ENCODE results near the gene SPHKAP. TPM values are rescaled to one million over a fixed set of nuclear protein-coding genes. Genes with fewer than 3 reads are reported as not detected.
A peak's percentile ranks its signal among the peaks of the same experiment; 100 is the strongest.

The SPHKAP gene
- total RNA-seq, 1 donor, result not detected

DNA sequence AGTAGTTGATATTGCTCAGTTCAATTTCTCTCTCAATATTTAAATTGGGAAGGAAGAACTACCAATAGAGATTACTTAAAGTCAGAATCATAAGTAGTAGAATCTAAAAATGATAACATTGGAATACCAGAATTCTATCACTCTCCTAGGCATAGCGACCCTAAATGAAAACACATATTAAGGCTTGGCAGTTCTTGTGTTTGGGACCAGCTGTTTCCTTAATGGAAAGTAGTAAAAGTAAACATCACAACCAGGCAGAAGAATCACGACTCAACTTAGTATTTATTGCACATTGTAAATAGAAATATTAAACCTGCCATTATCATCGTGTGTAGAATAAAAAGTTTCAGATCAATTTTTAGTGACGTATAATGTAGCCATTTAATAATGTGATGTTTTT lies 117.5 kb downstream of the SPHKAP start:
- H3K4me3 ChIP-seq (ENCODE audit: low read depth, low read length), result no peak overlapping the region
- TF ChIP-seq CTCF (IDR thresholded peaks at IDR 0.05; ENCODE audit: insufficient read depth, low read depth, low read length), result no peak
- no peak for DNase-seq (ENCODE audit: low read depth)

DNA sequence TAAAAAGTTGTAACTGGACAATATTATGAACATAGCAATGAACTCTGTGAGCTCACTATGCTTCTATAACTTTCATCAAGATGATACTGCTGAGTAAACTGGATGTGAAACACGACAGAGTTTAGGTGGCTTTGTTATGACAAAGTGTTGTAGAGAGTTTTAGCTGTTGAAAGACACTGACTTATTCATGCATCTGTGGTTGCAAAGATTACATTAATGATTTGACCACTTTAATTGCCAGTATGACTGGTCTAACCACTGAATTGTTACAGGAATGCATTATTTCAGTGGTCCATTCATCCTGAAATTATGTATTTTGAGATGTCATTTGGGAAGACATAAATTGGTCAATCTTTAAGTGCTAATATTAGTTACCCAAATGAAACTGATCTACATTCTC lies 117.9 kb downstream of the SPHKAP start:
- DNase-seq (ENCODE audit: low read depth), result no peak
- no peak for TF ChIP-seq CTCF (IDR thresholded peaks at IDR 0.05; ENCODE audit: insufficient read depth, low read depth, low read length)
- H3K4me3 ChIP-seq (ENCODE audit: low read depth, low read length), result no peak overlapping the region

- no peak overlapping the region for H3K4me3 ChIP-seq (ENCODE audit: low read depth, low read length)
- no peak for DNase-seq (ENCODE audit: low read depth)
- no peak for TF ChIP-seq CTCF (IDR thresholded peaks at IDR 0.05; ENCODE audit: insufficient read depth, low read depth, low read length)
Measured at GRCh38 chr2:228059735-228060134, 121.8 kb downstream of the SPHKAP start.

DNA sequence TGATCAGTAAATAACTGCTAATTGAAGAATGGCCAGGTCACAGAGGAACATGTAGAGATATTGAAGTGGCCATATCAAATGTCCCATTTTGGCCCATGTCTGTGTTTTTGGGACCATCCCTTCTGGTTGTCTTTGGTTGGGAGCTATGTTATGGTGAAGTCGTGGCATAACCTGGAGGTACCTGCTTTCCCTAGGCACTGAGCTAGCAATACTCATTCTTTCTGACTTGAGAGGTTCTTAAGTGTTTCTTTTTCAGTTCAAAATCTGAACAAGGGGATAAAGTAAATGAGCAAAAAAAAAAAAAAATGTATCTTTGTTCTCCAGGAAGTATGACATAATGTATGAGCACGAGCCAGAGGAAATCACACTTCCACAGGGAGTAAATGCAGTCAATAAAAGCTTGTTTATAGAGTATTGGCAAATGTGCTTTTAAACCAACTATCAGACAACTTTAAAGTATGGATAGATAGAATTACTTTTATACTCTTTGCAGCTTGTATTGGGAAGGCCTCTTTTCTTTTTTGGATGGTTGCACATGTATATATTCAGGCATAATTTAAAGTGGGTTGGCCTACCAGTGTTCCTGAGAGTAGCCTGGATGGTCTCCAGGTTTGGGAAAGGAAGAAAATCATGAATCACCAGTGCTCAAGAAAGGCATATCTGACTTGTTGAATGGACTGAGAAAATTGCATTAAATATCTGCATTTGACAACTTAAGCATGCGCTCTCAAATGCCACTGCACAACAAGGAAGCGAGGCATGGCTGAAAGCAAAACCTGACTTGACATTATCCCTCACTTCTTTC lies 125.0 kb downstream of the SPHKAP start:
- H3K4me3 ChIP-seq (ENCODE audit: low read depth, low read length), result no peak overlapping the region
- TF ChIP-seq CTCF (IDR thresholded peaks at IDR 0.05; ENCODE audit: insufficient read depth, low read depth, low read length), result no peak
- no peak for DNase-seq (ENCODE audit: low read depth)

GRCh38 chr2:228048838-228049490 lies 132.5 kb downstream of the SPHKAP start:
- peak; percentile 54 for DNase-seq (ENCODE audit: low read depth)
- no peak overlapping the region for H3K4me3 ChIP-seq (ENCODE audit: low read depth, low read length)
- TF ChIP-seq CTCF (IDR thresholded peaks at IDR 0.05; ENCODE audit: insufficient read depth, low read depth, low read length), result peak; percentile 67

DNA sequence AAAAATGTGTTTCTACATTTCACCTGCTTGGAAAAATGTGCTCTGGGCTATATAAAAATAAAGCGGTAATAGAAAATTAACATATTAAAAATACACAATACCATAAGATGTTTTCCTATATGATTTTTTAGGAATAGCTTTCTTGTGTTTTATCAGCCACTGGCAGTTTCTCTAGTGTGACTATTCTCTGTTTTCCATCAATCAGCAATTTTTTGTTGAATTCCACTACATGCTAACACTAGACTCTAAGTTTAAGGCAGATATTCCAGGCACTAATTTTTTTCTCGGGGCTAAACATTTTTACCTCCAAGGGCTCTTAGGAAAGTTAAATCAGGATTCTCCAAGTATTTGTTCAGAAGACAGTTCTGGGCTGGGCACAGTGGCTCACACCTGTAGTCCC lies 140.5 kb downstream of the SPHKAP start:
- no peak for DNase-seq (ENCODE audit: low read depth)
- no peak overlapping the region for H3K4me3 ChIP-seq (ENCODE audit: low read depth, low read length)
- no peak for TF ChIP-seq CTCF (IDR thresholded peaks at IDR 0.05; ENCODE audit: insufficient read depth, low read depth, low read length)

Data from fibroblast of villous mesenchyme (primary cell).